EH (cell line): ENCODE data around the gene EMD.
A peak's percentile ranks its signal among the peaks of the same experiment; 100 is the strongest.

Experiments used
- DNase-seq: peaks from one replicate; pipeline ENCODE4 v3.0.0-alpha.2; 2015; ENCODE audit warnings: low read depth

EMD gene

DNA sequence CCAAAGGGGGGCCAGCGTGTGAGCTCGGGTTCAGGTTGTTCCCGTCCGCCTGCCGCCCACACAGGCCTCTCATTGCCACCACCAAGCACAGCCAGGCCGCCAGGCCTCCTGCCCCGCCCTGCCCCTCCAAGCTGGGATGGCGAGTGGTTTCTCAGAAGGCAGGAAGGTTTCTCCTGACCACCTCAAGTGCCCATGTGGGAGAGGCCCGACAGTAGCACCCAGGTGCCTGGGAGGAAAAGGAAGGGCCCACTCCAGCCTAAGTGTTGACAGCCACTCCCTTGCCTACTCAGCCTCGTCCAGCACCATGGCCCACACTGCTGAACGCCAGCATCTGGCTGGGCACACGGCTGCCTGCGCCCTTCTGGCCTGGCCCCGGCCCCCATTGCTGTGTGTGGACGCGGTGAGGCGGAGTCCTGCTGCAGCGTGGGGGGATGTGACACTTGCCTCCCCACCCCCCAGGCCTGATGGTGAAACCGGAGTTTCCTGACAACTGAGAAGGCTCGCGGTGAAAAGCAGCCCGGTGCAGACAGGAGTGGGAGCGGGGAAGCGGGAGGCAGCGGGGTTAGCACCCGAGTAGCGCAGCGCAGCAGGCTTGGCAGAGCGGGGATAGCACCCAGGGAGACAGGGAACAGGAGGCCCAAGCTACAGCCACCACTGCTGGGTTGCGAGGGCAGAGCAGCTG, 23.9 kb upstream of the EMD start:
- DNase-seq = peak; percentile 26

DNA sequence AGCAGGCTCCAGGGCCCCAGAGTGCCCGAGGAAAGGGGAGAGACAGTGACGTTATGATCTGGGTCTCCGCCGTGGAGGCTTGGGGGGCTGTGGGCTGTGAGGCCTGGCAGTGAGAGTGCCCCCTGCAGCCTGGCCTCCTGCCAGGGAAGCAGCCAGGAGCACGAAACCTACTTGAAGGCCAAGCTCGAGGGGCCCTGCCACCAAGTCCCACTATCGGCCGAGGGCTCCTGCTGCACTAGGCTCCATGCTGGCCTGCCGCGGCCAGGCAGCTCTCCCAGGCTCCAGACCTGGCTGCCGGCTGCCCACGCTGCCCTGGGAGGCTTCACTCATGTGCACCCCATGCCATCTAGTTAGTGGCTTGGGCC, 23.3 kb upstream of the EMD start:
- peak; percentile 41 for DNase-seq

GRCh38 chrX:154356596-154356995, 22.5 kb upstream of the EMD start:
- peak; percentile 16 for DNase-seq

- peak; percentile 15 for DNase-seq
These were observed 21.9 kb upstream of the EMD start for GRCh38 chrX:154357205-154357604.

GRCh38 chrX:154358011-154358410, 21.1 kb upstream of the EMD start:
- peak; percentile 10 for DNase-seq

GRCh38 chrX:154358829-154359228, 20.3 kb upstream of the EMD start:
- peak; percentile 7 for DNase-seq

DNA sequence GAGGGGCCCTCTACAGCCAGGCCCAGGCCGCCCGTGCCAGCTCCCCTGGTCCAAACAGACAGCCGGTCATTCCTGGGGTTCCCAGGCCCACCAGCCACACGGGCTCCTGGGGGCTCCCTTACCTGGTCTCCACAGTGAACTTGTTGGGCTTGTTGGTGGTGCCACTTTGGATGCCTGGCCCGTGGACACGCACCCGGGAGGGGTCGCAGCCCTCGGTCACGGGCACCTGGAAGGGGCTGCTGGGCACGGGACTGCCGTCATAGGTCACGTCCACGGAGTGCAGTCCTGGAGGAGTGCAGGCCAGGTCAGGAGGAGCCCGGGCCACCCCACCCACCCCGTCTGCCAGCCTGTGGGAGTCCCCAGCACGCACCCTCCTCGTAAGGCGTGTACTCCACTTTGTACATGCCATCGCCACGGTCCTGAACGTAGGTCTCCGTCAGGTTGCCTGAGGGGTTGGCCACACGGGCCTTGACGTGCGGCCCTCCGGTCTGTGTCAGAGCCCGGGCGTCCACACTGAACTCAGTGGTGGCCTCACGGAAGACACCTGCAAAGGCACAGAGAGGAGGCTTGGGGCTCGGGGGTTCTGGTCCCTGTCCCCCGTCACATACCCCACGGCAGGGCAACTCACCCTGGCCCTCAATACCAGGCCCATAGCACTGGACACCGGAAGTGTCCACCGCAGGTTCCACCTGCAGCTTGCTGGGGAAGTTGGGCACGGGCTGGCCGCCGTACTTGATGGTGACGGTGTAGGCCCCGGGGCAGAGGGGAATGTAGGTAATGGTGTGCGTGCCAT, 19.5 kb upstream of the EMD start:
- no peak for DNase-seq

DNA sequence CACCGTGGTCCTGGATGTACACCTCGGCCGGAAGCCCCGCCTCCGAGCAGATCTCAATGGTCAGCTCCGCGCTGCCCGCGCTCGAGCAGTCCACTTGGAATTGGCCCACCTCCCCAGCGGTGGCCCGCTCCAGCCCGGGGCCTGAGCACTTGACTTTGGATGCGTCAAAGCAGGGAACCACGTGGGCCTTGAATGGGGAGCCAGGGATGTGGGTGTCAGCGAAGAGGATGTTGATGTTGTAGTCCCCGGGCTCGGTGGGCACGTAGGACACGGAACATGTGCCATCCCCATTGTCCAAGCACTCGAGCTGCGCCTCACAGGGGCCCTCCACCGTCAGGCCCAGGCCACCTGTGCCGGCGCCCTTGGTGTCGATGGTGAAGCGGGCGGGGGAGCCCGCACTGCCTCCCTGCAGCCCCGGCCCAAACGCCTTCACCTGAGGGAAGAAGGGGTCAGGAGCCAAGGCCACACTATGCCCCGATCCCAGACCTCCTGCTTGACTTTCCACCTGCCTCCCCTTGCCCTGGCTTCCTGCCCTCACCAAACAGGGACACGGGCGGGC, 18.9 kb upstream of the EMD start:
- no peak for DNase-seq

DNA sequence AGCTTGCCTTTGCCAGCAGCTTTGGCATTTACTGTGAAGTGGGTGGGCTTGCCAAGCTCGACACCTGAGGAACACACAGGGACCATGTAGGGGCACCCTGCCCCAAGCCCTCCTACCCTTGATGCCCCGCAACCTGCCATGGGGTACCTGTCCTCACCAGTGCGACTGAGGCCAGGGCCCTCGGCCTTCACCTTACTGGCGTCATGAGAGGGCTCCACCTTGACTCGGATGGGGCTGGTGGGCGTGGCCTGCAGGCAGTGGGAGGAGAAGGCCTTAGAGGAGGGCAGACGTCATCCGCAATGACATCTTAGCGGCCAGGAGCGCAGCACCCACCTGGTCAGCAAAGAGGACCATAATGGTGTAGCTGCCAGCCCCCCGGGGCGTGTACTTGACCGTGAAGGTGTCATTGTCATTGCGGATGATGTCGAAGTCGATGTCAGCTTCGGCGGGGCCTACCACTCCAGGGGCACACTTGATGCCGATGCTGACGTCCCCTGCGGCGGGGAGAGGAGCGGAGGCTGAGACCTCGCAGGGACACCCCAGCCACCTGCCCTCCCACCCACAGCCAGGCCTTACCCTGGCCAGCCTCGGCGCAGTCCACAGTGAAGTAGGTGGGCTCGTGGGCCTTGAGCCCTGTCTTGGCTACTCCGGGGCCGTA, 16.9 kb upstream of the EMD start:
- peak; percentile 14 for DNase-seq

DNA sequence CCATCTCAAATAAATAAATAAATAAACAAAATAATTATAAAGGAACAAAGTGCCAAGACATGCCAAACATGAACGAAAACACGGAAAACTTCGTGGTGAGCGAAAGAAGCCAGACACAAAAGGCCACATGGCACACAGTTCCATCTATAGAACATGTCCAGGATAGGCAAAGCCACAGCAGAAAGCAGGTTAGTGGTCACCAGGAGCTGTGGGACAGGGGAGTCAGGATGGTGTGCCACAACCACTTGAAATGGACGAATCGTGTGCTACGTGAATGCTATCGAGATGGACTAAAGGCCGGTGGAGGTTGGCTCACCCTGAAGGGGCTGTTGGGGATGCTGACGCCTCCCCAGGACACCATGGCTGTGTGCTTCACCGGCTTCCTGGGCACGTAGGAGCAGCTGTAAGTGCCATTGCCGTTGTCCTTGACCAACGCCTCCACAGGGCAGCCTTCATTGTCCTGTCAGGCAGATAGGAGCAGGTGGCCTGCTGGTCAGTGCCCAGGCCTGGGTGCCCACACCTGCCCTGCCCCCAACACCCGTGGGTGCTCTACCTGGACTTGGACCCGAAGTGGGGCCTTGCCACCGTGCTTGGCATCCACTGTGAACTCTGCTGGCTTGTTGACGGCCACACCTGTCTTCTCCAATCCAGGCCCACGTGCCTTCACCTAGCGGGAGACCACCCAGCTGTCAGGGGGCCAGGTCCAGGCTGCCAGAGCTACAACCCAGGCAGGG, 15.2 kb upstream of the EMD start:
- peak; percentile 16 for DNase-seq

GRCh38 chrX:154365052-154365600, 14.0 kb upstream of the EMD start:
- DNase-seq = peak; percentile 17

GRCh38 chrX:154365997-154366665, 13.0 kb upstream of the EMD start:
- DNase-seq = no peak

GRCh38 chrX:154366666-154367055, 12.4 kb upstream of the EMD start:
- peak; percentile 23 for DNase-seq

GRCh38 chrX:154367474-154368308, 11.4 kb upstream of the EMD start:
- no peak for DNase-seq

DNA sequence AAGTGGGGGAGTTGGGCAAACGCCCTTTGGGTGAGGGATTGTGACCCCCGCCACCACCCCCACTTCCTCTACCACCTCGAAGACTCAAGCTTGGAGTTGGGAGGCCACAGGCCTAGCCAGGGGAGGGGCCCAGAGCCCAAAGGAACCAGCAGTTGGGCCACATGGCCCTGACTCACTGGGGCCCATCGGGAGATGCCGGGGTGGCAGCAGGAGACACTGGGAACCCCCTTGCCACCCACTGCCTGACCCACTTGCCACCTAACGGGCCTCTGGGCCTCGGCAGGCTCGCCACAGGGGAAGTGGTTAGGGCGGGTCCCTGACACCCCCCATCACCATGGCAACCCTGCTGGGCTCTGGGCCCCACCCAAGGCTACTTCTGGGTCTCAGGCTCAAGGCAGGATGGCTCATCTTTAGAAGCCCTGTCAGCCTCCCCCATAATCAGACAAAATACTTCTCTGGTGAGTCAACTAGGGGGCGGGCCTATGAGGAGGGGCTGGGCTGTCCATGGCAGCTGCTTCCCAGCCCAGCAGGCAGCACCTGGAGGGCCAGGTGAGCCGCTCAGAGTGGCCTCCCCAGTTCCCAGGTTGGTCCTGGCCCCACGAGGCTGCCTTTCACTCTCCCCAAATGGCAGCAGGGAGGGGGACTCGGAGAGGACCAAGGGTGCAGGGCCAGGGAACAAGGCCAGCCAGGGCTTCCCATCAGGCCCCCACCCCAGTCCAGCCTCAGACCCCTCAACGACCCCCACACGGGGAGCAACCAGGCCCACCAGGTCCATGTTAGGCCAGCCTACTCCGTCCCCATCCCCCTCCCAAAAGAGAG, 10.3 kb upstream of the EMD start:
- DNase-seq = peak; percentile 91

GRCh38 chrX:154369449-154370299, 9.4 kb upstream of the EMD start:
- peak; percentile 96 for DNase-seq

DNA sequence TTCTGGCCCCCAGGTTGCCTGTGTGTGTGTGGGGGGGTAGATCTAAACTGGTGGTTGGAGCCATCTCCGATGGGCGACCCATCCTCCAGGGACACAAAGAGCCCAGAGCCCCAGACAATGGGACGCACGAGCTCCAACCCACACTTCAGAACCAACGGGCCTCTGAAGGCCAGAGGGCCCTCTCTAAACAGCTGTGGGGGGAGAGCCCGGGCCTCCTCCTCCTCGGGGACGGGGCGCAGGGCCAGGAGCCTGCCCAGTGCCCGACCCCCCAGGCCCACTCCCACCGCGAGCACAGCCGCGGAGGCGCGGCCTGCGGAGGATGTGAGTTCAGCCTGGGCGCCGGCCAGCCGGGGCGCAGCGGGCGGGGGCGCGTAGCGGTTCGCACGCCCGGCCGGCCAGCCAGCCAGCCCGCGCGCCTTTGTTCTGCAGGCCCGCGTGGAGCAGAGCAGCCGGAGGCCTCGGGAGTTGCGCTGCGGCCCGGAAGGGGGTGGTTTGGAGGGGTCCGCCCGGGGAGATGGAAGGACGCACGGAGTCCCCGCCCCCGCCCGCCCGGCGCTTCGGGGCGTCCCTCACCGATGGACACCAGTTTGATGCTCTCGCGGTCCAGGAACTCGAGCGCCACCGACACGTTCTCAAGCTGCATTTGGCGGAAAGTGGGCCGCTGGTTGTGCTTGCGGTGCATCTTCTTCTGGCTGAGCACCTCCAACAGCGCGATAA, 8.6 kb upstream of the EMD start:
- no peak for DNase-seq
